Effector memory CD4-positive, alpha-beta T cell (primary cell): ENCODE measurements around the gene BRF1.
"Not testable (repeated sequence)": the region's sequence is repeated elsewhere in the genome, so short reads cannot be mapped to it uniquely, and the experiment has no call there.

Experiments
- DNase-seq, 3 donors: peaks; one replicate each; pipeline ENCODE4 v3.0.0-alpha.2; 2020
- H3K27ac ChIP-seq: 2 replicates; pipeline ENCODE4 v1.7.0; 2013; ENCODE audit warnings: mild to moderate bottlenecking, low read length, moderate library complexity; ENCODE audit not compliant: insufficient read depth, poor library complexity, severe bottlenecking
- H3K27me3 ChIP-seq: replicated peaks from 2 replicates; pipeline ENCODE4 v1.7.0; 2013; ENCODE audit warnings: mild to moderate bottlenecking, low read length; ENCODE audit not compliant: insufficient read depth, control insufficient read depth, poor library complexity, severe bottlenecking
- H3K36me3 ChIP-seq: 2 replicates; pipeline ENCODE4 v1.7.0; 2013; ENCODE audit warnings: mild to moderate bottlenecking, low read length, moderate library complexity; ENCODE audit not compliant: control insufficient read depth, insufficient read depth
- H3K4me1 ChIP-seq: 2 replicates; pipeline ENCODE4 v1.7.0; 2013; ENCODE audit warnings: low read length, mild to moderate bottlenecking; ENCODE audit not compliant: control insufficient read depth, insufficient read depth, poor library complexity, severe bottlenecking
- H3K4me3 ChIP-seq: 2 replicates; pipeline ENCODE4 v1.7.0; 2013; ENCODE audit warnings: low read length, low read depth, mild to moderate bottlenecking; ENCODE audit not compliant: insufficient read depth, poor library complexity, severe bottlenecking
- H3K9me3 ChIP-seq: 2 replicates; pipeline ENCODE4 v1.7.0; 2013; ENCODE audit warnings: mild to moderate bottlenecking, low read length, moderate library complexity; ENCODE audit not compliant: control insufficient read depth

BRF1 gene

DNA sequence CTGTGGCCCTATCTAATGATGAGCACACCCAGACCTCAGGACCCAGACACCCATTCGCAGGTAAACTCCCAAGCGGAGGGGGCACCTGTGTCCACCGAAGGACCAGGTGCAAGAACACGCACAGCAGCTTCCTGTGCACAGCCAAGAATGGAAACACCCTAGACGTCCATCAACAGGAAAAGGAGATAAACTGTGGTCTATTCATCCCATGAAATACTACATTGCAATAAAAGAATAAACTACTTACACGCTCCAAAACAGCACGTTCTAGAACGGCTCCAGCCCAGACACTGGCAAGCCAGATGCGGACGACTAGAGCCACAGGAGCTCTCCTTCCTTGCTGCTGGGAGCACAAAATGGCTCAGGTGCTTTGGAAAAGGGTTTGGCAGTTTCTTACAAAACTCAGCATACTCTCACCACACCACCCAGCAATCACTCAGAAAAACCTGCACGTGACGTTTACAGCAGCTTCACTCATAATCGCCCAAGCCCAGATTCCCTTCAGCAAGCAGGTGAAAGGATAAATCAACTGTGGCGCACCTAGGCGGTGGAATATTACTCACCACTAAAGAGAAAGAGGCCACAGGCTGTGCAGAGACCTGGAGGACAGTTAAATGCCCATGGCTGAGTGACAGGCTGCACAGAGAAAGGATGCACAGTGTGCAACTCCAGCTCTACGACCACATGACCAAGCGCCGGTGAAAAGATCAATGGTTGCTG lies 21.0 kb downstream of the BRF1 start:
- DNase-seq, result no peak
- Histone ChIP-seq H3K4me1 (no peaks in the 10 kb centered on the region), H3K9me3 (no peaks in the 10 kb centered on the region), H3K27me3 (no peaks in the 10 kb centered on the region), H3K27ac (no peak overlapping the region), H3K36me3 (no peaks in the 10 kb centered on the region), H3K4me3 (no peak overlapping the region)

DNA sequence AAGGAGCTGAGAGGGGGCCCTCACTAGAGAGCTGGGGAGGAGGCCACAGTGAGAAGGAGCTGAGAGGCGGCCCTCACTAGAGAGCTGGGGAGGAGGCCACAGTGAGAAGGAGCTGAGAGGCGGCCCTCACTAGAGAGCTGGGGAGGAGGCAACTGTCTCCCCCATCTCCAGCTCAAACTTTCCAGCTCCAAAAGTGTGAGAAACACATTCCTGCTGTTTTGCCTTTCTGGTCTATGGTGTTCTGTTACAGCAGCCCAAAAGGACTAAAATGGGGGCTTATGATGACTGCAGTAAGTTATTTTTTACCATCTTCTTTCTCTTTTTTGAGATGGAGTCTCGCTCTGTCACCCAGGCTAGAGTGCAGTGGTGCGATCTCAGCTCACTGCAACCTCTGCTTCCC lies 23.4 kb downstream of the BRF1 start:
- H3K9me3 ChIP-seq, DNase-seq, H3K36me3 ChIP-seq, H3K27ac ChIP-seq, H3K27me3 ChIP-seq, H3K4me3 ChIP-seq, H3K4me1 ChIP-seq: not testable (repeated sequence)

DNA sequence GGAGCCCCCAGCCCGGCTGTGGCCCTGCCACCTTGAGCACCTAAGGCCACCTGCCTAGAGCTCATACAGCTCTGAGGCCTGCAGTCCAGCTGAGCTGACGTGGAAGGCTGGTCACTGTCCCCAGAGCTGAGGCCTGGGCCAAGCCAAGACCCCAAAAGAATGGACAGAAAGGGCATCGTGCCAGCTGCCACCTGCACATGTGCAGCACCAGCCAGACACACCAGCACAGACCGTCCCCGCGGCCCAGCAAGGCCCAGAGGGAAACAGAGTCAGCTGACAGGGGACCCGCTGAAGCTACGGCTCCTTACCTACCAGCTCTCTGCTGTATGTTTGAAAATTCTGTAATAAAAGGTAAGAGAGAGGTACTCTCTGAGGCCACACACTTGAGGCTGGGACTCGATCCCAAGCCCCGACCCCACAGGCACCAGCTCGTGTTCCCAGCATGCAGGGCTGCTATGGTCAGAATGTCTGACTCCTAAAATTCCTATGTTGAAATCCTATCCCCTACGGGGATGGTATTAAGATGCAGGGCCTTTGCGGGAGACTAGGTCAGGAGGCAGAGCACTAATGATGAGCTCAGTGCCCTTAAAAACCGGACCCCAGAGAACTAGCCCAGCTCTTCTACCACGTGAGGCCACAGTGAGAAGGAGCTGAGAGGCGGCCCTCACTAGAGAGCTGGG lies 25.4 kb downstream of the BRF1 start:
- H3K4me1 ChIP-seq, result no peaks in the 10 kb centered on the region
- DNase-seq, result no peak
- no peak overlapping the region for H3K4me3 ChIP-seq
- no peaks in the 10 kb centered on the region for H3K9me3 ChIP-seq
- no peaks in the 10 kb centered on the region for H3K27me3 ChIP-seq
- H3K36me3 ChIP-seq, result no peaks in the 10 kb centered on the region
- H3K27ac ChIP-seq, result no peak overlapping the region

GRCh38 chr14:105274637-105275036 lies 26.2 kb downstream of the BRF1 start:
- no peak for DNase-seq

DNA sequence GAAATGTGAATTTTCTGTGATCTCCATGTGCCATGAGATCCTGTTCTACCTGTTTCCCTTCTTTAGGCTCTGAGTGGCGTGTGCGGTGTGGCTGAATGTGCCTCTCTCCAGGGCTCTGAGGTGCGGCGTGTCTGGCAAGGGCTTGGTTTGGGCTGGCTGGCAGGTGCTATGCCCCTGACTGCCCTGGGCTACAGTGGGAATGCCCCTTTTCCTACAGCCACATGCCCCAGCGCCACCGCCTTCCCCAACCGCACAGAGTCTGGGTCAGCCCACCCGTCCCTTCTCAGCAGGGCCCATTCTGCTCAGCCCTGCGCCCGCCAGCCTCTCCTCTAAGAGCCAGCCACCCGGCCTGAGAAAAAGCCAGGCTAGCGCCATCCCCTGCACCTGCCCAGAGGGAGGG lies 27.7 kb downstream of the BRF1 start:
- Histone ChIP-seq H3K27ac (no peak overlapping the region), H3K9me3 (no peaks in the 10 kb centered on the region), H3K4me3 (no peak overlapping the region), H3K36me3 (no peaks in the 10 kb centered on the region), H3K4me1 (no peaks in the 10 kb centered on the region), H3K27me3 (no peaks in the 10 kb centered on the region)
- DNase-seq, result no peak

More at GRCh38 chr14:105274637-105275036, 26.2 kb downstream of the BRF1 start:
- H3K36me3 ChIP-seq, result no peaks in the 10 kb centered on the region
- H3K4me3 ChIP-seq, result no peak overlapping the region
- H3K4me1 ChIP-seq, result no peaks in the 10 kb centered on the region
- no peaks in the 10 kb centered on the region for H3K27me3 ChIP-seq
- H3K9me3 ChIP-seq, result no peaks in the 10 kb centered on the region
- no peak overlapping the region for H3K27ac ChIP-seq

DNA sequence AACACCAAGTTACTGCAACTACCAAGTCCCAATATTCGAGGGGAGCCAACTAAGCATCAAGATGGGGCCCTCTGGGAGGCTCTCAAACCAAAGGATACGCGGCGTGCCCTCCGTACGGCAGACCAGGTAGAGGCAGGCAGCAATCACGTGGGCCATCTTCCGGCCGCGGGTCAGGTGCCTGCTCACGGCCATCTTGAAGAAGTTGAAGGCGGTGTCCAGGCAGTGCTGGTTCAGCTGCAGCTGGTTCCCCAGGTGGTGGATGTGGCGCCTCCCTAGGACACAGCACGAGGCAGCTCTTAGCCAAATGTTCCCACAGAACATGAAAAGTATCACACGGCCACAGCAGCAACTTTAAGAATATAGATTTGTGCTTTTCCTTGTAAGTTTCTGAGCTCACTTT lies 28.2 kb downstream of the BRF1 start:
- Histone ChIP-seq H3K27me3 (no peaks in the 10 kb centered on the region), H3K36me3 (no peaks in the 10 kb centered on the region), H3K4me3 (no peak overlapping the region), H3K9me3 (no peaks in the 10 kb centered on the region), H3K27ac (no peak overlapping the region), H3K4me1 (no peaks in the 10 kb centered on the region)
- DNase-seq, result no peak

- Histone ChIP-seq H3K4me1 (no peaks in the 10 kb centered on the region), H3K36me3 (no peaks in the 10 kb centered on the region), H3K4me3 (no peak overlapping the region), H3K27ac (no peak overlapping the region), H3K27me3 (no peaks in the 10 kb centered on the region), H3K9me3 (no peaks in the 10 kb centered on the region)
- DNase-seq, result no peak
Observed at GRCh38 chr14:105271224-105271890, 29.4 kb downstream of the BRF1 start.

- Histone ChIP-seq H3K27ac (no peak overlapping the region), H3K27me3 (no peaks in the 10 kb centered on the region), H3K4me1 (no peaks in the 10 kb centered on the region), H3K9me3 (no peaks in the 10 kb centered on the region), H3K36me3 (no peaks in the 10 kb centered on the region), H3K4me3 (no peak overlapping the region)
- no peak for DNase-seq
Observed at GRCh38 chr14:105269405-105269804, 31.4 kb downstream of the BRF1 start.

GRCh38 chr14:105268736-105269354 lies 32.0 kb downstream of the BRF1 start:
- Histone ChIP-seq H3K27ac (no peak overlapping the region), H3K27me3 (no peaks in the 10 kb centered on the region), H3K9me3 (no peaks in the 10 kb centered on the region), H3K36me3 (no peaks in the 10 kb centered on the region), H3K4me3 (no peak overlapping the region), H3K4me1 (no peaks in the 10 kb centered on the region)
- DNase-seq, result no peak
